K562 (cell line): ENCODE results near the gene EXOC2. TPM values are rescaled to one million over a fixed set of nuclear protein-coding genes. Genes with fewer than 3 reads are reported as not detected.

Experiments used
- ATAC-seq: fragments of 200-7000 bp; cut with Tn5 transposase; 3 replicates; pipeline ENCODE4 v1.9.1; 2020; ENCODE audit warnings: moderate library complexity
- BruUV-seq: library from RNA; stranded (reverse); fragments of 400-500 nt; replicated peaks from 2 replicates; lab custom pipeline; 2021; lab: Mats Ljungman, UMichigan
- CTCF ChIA-PET: fragments of 300-600 bp; formaldehyde crosslinking; extraction: SDS; loops from one replicate; lab custom pipeline; 2021; ENCODE audit warnings: low intra/inter-chr PET ratio; lab: Yijun Ruan, JAX
- POLR2A ChIA-PET: fragments of 300-600, 350-650 bp; sonication (Branson Sonifier 250); formaldehyde crosslinking; extraction: SDS; loops from one replicate; lab custom pipeline; 2021; ENCODE audit warnings: antibody characterized with exemption, inconsistent platforms; lab: Yijun Ruan, JAX
- DNase-seq, 4 experiments: peaks; one replicate each; pipeline versions ENCODE4 v3.0.0 to v3.0.0-alpha.2; 2011 to 2018; ENCODE audit warnings: low spot score in 3 of 4, mixed read lengths in 3 of 4; ENCODE audit errors: extremely low read depth in 1 of 4
- FAIRE-seq: peaks from 2 replicates; lab custom pipeline; 2011; peaks lifted over from hg19 to GRCh38; lab: Jason Lieb, UNC
- H2AFZ ChIP-seq: 2 replicates; pipeline ENCODE4 v1.6.0; 2011; ENCODE audit warnings: low read depth, low read length, control low read depth, inconsistent platforms
- H3K27ac ChIP-seq: fragments of 200-600 bp; 3 replicates; pipeline ENCODE4 v1.8.0; 2011; ENCODE audit warnings: low read depth, mild to moderate bottlenecking, control low read depth, inconsistent platforms, low read length, moderate library complexity, mixed read lengths; ENCODE audit errors: extremely low read depth
- H3K27me3 ChIP-seq, 2 experiments: fragments of 300-600 bp in 1 of 2; 2 replicates in 1 of 2; 3 replicates in 1 of 2; pipeline versions ENCODE4 v1.6.0 to v1.8.0; 2011; ENCODE audit warnings: inconsistent platforms in 2 of 2, low read length in 2 of 2, mild to moderate bottlenecking in 1 of 2, mixed read lengths in 1 of 2, moderate library complexity in 1 of 2; ENCODE audit not compliant: control insufficient read depth in 2 of 2, insufficient read depth in 2 of 2
- H3K36me3 ChIP-seq: fragments of 300-600 bp; 3 replicates; pipeline ENCODE4 v1.8.0; 2011; ENCODE audit warnings: mild to moderate bottlenecking, low read length, inconsistent platforms; ENCODE audit not compliant: control insufficient read depth, insufficient read depth
- H3K4me1 ChIP-seq, 2 experiments: fragments of 200-600 bp in 1 of 2; replicated peaks in 1 of 2; 2 replicates in 1 of 2; 3 replicates in 1 of 2; pipeline versions ENCODE4 v1.5.1 to v1.8.0; 2011; ENCODE audit warnings: inconsistent platforms in 2 of 2, low read length in 2 of 2, mild to moderate bottlenecking in 1 of 2, mixed read lengths in 1 of 2, moderate library complexity in 1 of 2; ENCODE audit not compliant: control insufficient read depth in 2 of 2, insufficient read depth in 2 of 2
- H3K4me2 ChIP-seq: 2 replicates; pipeline ENCODE4 v1.6.1; 2011; ENCODE audit warnings: low read length, control low read depth, inconsistent platforms, mixed read lengths; ENCODE audit not compliant: insufficient read depth
- H3K4me3 ChIP-seq: fragments of 200-600 bp; sonication (generic), shearing (Covaris generic); 2 replicates; pipeline ENCODE4 v1.5.1; 2016; ENCODE audit warnings: control low read depth, inconsistent platforms
- H3K79me2 ChIP-seq: fragments of 200-600 bp; 3 replicates; pipeline ENCODE4 v1.8.0; 2011; ENCODE audit warnings: low read length, inconsistent platforms; ENCODE audit not compliant: control insufficient read depth, insufficient read depth
- H3K9ac ChIP-seq, 2 experiments: 2 replicates each; pipeline versions ENCODE4 v1.6.0 to v1.6.1; 2011; ENCODE audit warnings: low read depth in 2 of 2, low read length in 2 of 2, control low read depth in 1 of 2, inconsistent platforms in 1 of 2, mild to moderate bottlenecking in 1 of 2, mixed read lengths in 1 of 2; ENCODE audit not compliant: insufficient read depth in 1 of 2
- H3K9me1 ChIP-seq: one replicate; pipeline ENCODE4 v1.6.0; 2011; ENCODE audit warnings: inconsistent platforms, mild to moderate bottlenecking, low read length, moderate library complexity; ENCODE audit not compliant: control insufficient read depth, insufficient read depth
- H3K9me3 ChIP-seq: replicated peaks from 2 replicates; pipeline ENCODE4 v1.5.1; 2011; ENCODE audit warnings: low read depth, low read length, inconsistent platforms; ENCODE audit not compliant: control insufficient read depth, insufficient read depth
- H4K20me1 ChIP-seq: replicated peaks from 2 replicates; pipeline ENCODE4 v1.6.1; 2011; ENCODE audit warnings: low read length, inconsistent platforms, mixed read lengths; ENCODE audit not compliant: control insufficient read depth, insufficient read depth
- CBFB ChIP-seq: sonication (generic); formaldehyde crosslinking; IDR thresholded peaks from 2 replicates; pipeline ENCODE4 v1.4.0; 2020; ENCODE audit warnings: mild to moderate bottlenecking, missing genetic modification reagents
- SP2 ChIP-seq: IDR thresholded peaks from 2 replicates; pipeline ENCODE4 v1.6.1; 2011; ENCODE audit warnings: mild to moderate bottlenecking, low read depth, low read length, moderate library complexity; ENCODE audit not compliant: poor library complexity, severe bottlenecking; ENCODE audit errors: extremely low read depth
- WGBS: fragments of 100-300 bp; shearing (Covaris generic); methylation state at CpG from one replicate; pipeline ENCODE4 v1.1.6; 2016; ENCODE audit warnings: low coverage, mixed read lengths; ENCODE audit not compliant: insufficient coverage; ENCODE audit errors: missing lambda C conversion rate; 5-methylcytosine and 5-hydroxymethylcytosine counted together
- in situ Hi-C: fragments of 300-500 bp; cut with MboI; formaldehyde crosslinking; loops from 4 replicates; pipeline ENCODE4 v1.15.0; 2018; ENCODE audit warnings: inconsistent platforms, mixed read lengths
- intact Hi-C: fragments of 100-400 bp; cut with micrococcal nuclease; formaldehyde crosslinking; loops from 2 replicates; pipeline ENCODE4 v1.14.2; 2022
- polyA plus RNA-seq, 8 experiments: library from polyadenylated mRNA; depleted of rRNA in 4 of 8; stranded (reverse) in 5 of 8; unstranded in 3 of 8; fragments of >200 nt; fragmentation: Nextera tagmentation in 2 of 8; fragmentation: Illumina TruSeq in 1 of 8; extraction: Ambion mirVana in 2 of 8; extraction: Trizol in 1 of 8; gene quantifications; 2 replicates each; pipeline versions ENCODE4 v1.2.1 to v1.2.3, GENCODE V29; 2011 to 2014; ENCODE audit warnings: inconsistent platforms in 1 of 8, missing spikeins in 1 of 8
- total RNA-seq, 7 experiments: library from RNA; depleted of rRNA in 6 of 7; stranded (reverse); fragments of >200 nt in 6 of 7; fragmentation: Illumina TruSeq in 2 of 7; extraction: Trizol in 2 of 7; gene quantifications; 2 replicates each; pipeline versions ENCODE4 v1.2.1 to v1.2.3, GENCODE V29; 2011 to 2021; ENCODE audit warnings: low replicate concordance in 1 of 7
- TF ChIP-seq, protein P1 (sequence below): sonication (generic); formaldehyde crosslinking; IDR thresholded peaks from 2 replicates; pipeline ENCODE4 v1.8.0; 2022; ENCODE audit warnings: mild to moderate bottlenecking, low read depth, missing genetic modification reagents

Gene EXOC2
- total and polyA plus RNA-seq, 9 of the 15 experiments (the other 6 are each of a cell fraction or from before 2014, with no cell fraction given) = 12.2 to 30.2 (median 24.2) TPM

DNA sequence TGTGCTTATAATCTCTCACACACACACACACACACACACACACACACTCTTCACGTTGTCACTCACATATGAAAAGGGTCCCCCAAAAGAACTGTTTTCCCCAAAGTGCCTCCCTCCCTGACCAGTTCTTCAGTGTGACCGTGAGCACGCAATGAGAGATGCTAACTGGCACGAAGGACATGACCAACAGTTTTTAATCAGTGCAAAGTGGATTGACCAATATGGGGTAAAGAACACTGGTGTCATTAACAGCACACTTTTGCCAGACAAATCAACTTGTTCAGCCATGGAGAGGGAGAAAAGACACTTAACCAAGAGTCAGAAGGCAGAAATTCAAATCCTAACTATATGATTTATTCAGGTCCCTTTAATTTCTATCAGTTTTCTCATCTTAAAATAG lies 15.0 kb downstream of the EXOC2 start:
- Histone ChIP-seq H3K9ac (no peak overlapping the region), H3K4me2 (no peak overlapping the region), H3K9me3 (no peaks in the 10 kb centered on the region; the same call in 1 of the 2 replicates), H3K4me3 (no peak overlapping the region), H3K27ac (no peak overlapping the region), H3K36me3 (no peaks in the 10 kb centered on the region), H3K4me1 (peaks cover 0 to 6% of the 10 kb centered on the region in 2 experiments; a peak in 2 of 5 replicates), H3K79me2 (peaks cover 38% of the 10 kb centered on the region; the same call in 2 of the 3 replicates), H3K9me1 (no peaks in the 10 kb centered on the region), H2AFZ (no peak overlapping the region), H3K27me3 (no peaks in the 10 kb centered on the region), H4K20me1 (no peaks in the 10 kb centered on the region)
- CTCF ChIA-PET = no interaction called here
- POLR2A ChIA-PET = no interaction called here
- in situ Hi-C loops (no loop called here), intact Hi-C loops (no loop called here)
- DNase-seq = no peak
- ATAC-seq = no peak
- TF ChIP-seq SP2 (peak; percentile 5), CBFB (CRISPR knock-in tag) (no peak)
- WGBS = 77% methylated on average over 4 of the region's 4 CpGs
- no TSS peak for BruUV-seq
- FAIRE-seq = no peak

DNA sequence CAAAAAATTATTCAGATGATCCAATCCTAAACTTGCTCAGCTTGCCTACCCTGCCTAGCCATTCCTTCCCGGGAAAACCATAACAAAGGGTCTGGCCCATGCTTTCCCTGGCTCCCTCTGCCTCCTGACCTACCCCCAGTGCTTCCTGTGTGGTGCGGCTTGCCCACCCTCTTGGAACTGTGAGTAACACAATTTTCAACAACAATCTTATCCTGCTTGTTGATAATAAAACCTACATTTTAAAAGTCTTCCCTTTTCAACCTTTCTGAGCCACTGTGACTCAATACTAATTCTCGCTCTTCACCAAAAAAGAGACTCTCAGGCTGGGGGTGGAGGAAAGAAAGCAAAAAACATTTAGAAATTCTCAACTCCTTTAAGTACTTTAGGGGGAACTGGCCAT lies 18.0 kb downstream of the EXOC2 start:
- FAIRE-seq = no peak
- no peaks in the 10 kb centered on the region for H3K36me3 ChIP-seq
- H3K27ac ChIP-seq = no peak overlapping the region
- TF ChIP-seq, protein P1, sequence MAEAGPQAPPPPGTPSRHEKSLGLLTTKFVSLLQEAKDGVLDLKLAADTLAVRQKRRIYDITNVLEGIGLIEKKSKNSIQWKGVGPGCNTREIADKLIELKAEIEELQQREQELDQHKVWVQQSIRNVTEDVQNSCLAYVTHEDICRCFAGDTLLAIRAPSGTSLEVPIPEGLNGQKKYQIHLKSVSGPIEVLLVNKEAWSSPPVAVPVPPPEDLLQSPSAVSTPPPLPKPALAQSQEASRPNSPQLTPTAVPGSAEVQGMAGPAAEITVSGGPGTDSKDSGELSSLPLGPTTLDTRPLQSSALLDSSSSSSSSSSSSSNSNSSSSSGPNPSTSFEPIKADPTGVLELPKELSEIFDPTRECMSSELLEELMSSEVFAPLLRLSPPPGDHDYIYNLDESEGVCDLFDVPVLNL (CRISPR knock-in tag) = no peak
- H3K79me2 ChIP-seq = peaks cover 14% of the 10 kb centered on the region; the same call in 2 of the 3 replicates
- H3K9me3 ChIP-seq = no peaks in the 10 kb centered on the region; the same call in 1 of the 2 replicates
- H3K4me1 ChIP-seq = no peaks in the 10 kb centered on the region
- WGBS = 75% methylated on average over 3 of the region's 3 CpGs
- CTCF ChIA-PET = no interaction called here
- no peak overlapping the region for H3K4me3 ChIP-seq
- no peak for DNase-seq
- intact Hi-C loops = no loop called here
- no peak overlapping the region for H3K4me2 ChIP-seq
- H3K27me3 ChIP-seq = no peaks in the 10 kb centered on the region
- H3K9ac ChIP-seq = no peak overlapping the region
- in situ Hi-C loops = no loop called here
- no peak overlapping the region for H2AFZ ChIP-seq
- H3K9me1 ChIP-seq = no peaks in the 10 kb centered on the region
- no TSS peak for BruUV-seq
- no peak for ATAC-seq
- POLR2A ChIA-PET = interaction anchor here (1.1 to 1.2 kb wide), 2 partner anchors 9 to 15 kb away, joined by 4 to 5 read pairs; no protein-coding TSS in a partner anchor
- H4K20me1 ChIP-seq = no peaks in the 10 kb centered on the region
